ENCODE data around the gene NXF1.
"Not testable (repeated sequence)": the region's sequence is repeated elsewhere in the genome, so short reads cannot be mapped to it uniquely, and the experiment has no call there.

Gene NXF1

DNA sequence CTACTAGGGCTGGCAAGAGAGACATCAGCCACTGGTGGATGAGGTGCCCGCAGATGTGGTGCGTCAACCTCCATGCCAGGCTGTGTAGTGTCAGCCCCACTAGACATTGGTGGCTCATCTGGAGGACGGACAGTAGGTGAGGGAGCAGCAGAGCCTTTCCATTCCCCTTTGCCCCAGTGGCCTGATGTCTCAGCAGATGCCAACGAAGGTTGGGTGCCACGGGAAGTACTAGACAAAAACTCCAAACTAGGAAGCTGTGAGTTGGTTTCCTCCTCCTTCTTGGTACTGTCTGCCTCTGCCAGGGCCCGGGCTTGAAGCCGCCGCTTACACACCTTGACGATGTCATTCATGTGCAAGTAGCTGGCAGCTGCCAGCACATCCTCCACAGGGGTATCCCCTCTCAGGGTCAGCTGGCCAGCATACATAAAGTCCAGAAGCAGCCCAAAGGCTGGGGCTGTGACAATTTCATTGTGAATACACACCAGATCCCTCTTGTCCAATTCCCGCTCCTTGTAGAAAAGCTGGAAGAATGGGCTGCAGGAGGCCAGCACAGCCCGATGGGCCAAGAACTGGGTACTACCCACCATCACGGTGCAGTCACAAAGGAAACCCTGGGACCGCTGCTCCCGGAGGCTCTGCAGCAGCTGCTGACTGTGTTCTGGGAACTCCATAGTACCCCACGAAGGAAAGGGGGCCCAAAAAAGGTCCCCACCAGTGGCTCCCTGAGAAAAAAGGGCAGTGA, 52.1 kb downstream of the NXF1 start:
- TF ChIP-seq NFRKB (IDR thresholded peaks at IDR 0.05) (no peak), SUZ12 (IDR thresholded peaks at IDR 0.05) (no peak), BHLHE40 (IDR thresholded peaks at IDR 0.05; ENCODE audit: borderline replicate concordance) (no peak), FOXA1 (IDR thresholded peaks at IDR 0.05) (no peak), SP1 (IDR thresholded peaks at IDR 0.05) (no peak)
- ChIA-PET CTCF (interaction anchor here (0.7 to 2.1 kb wide), 6 partner anchors 8 to 128 kb away, joined by 3 to 7 read pairs (median 3); partner anchors contain the start of genes POLR2G and TAF6L), POLR2A (interaction anchor here (0.8 to 6.3 kb wide), 43 partner anchors 9 to 208 kb away, joined by 3 to 97 read pairs (median 5); partner anchors contain the start of genes B3GAT3, BSCL2, C11orf98 and CSKMT)
- no peak for DNase-seq (ENCODE audit: extremely low spot score)

DNA sequence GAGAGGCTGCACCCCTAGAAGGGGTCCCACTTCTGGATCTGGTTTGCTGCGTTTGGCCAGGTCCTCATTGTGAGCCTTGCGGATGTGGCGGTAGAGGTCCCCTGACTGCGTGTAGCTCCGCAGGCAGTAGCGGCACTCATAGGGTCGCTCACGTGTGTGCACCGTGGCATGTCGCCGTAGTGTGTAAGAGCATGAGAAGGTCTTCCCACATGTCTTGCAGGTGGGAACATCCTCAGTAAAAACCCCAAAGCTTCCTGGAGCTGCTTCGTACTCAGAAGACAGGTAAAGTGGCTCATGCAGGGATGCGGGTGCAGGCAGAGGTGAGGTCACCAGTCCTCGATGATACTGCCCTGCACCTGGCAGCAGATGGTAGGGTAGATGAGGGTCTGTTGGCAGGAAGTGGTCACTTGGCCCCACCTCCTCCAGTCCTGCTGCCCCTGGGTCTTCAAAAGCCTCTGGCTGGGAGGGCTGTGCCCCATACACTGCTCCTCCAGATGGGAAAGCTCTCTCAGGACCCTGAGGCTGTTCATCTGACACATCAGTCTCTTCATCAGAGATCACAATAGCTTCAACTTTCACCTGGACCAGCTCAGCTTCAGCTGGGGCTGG, 53.0 kb downstream of the NXF1 start:
- ChIA-PET CTCF (no interaction called here), POLR2A (interaction anchor here (1.1 to 6.3 kb wide), 7 partner anchors 10 to 161 kb away, joined by 3 to 97 read pairs (median 17); partner anchors contain the start of genes HNRNPUL2, LBHD1, POLR2G and SLC3A2)
- TF ChIP-seq SP1 (IDR thresholded peaks at IDR 0.05) (no peak), HDGF (IDR thresholded peaks at IDR 0.05; ENCODE audit: borderline replicate concordance) (no peak), ARNT (IDR thresholded peaks at IDR 0.05) (no peak), CTBP1 (IDR thresholded peaks at IDR 0.05; ENCODE audit: borderline replicate concordance) (no peak), LEF1 (IDR thresholded peaks at IDR 0.05; ENCODE audit: borderline replicate concordance) (no peak), L3MBTL2 (conservative IDR thresholded peaks at IDR 0.05) (no peak), TARDBP (IDR thresholded peaks at IDR 0.05) (no peak), FOXM1 (IDR thresholded peaks at IDR 0.05; ENCODE audit: borderline replicate concordance) (no peak), BHLHE40 (IDR thresholded peaks at IDR 0.05; ENCODE audit: borderline replicate concordance) (no peak), SUZ12 (IDR thresholded peaks at IDR 0.05) (no peak), FOXK2 (IDR thresholded peaks at IDR 0.05) (no peak), ELF4 (IDR thresholded peaks at IDR 0.05) (no peak), NFRKB (IDR thresholded peaks at IDR 0.05) (no peak), ZNF384 (IDR thresholded peaks at IDR 0.05) (no peak), FOXA1 (IDR thresholded peaks at IDR 0.05) (no peak)
- TF ChIP-seq, protein P1, sequence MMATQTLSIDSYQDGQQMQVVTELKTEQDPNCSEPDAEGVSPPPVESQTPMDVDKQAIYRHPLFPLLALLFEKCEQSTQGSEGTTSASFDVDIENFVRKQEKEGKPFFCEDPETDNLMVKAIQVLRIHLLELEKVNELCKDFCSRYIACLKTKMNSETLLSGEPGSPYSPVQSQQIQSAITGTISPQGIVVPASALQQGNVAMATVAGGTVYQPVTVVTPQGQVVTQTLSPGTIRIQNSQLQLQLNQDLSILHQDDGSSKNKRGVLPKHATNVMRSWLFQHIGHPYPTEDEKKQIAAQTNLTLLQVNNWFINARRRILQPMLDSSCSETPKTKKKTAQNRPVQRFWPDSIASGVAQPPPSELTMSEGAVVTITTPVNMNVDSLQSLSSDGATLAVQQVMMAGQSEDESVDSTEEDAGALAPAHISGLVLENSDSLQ (IDR thresholded peaks at IDR 0.05): no peak
- DNase-seq (ENCODE audit: extremely low spot score): no peak

- ChIA-PET CTCF (interaction anchor here (0.8 kb wide), 1 partner anchor 37 kb away, joined by 4 read pairs; no protein-coding TSS in a partner anchor), POLR2A (interaction anchor here (6.3 kb wide), 1 partner anchor 23 kb away, joined by 97 read pairs; the partner anchor contains the start of genes HNRNPUL2 and TTC9C)
- not testable (repeated sequence) for DNase-seq (ENCODE audit: extremely low spot score)
Measured at GRCh38 chr11:62749931-62750330, 55.3 kb downstream of the NXF1 start.

DNA sequence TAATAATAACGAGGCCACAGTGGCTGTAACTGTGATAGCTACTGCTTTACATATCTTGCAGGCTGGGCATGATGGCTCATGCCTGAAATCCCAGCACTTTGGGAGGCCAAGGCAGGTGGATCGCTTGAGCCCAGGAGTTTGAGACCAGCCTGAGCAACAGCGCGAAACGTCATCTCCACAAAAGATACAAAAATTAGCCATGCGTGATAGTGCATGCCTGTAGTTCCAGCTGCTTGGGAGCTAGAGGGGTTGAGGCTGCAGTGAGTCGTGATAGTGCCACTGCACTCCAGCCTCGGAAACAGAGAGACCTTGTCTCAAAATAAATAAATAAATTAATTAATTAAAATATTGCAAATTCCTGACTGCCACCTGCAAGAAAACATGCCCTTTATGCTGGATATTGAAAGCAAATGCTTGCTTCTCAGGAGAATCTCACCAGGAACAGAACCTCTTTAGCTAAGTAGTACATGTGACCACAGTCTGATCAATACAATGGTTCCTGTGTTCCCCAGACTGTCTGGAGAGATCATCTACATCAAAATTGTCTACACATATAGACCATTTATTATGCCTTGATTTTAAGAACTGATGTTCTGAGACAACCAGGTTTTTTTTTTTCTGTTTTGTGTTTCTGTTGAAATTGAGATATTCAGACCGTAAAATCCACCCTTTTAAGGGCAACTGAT, 57.6 kb downstream of the NXF1 start:
- TF ChIP-seq SUZ12 (IDR thresholded peaks at IDR 0.05) (no peak), NFRKB (IDR thresholded peaks at IDR 0.05) (no peak)
- ChIA-PET CTCF (no interaction called here), POLR2A (interaction anchor here (0.7 to 2.7 kb wide), 6 partner anchors 10 to 195 kb away, joined by 3 to 11 read pairs (median 3); partner anchors contain the start of genes HNRNPUL2, POLR2G and TAF6L)
- DNase-seq (ENCODE audit: extremely low spot score): no peak

Data from HEK293T (cell line).